Measurements from ENCODE around the gene DZIP1. TPM values are rescaled to one million over a fixed set of nuclear protein-coding genes. Genes with fewer than 3 reads are reported as not detected.

The DZIP1 gene
- total and polyA plus RNA-seq, 2 of the 13 experiments (the other 11 are each of a cell fraction or from before 2014, with no cell fraction given) = 11.0 to 36.7 TPM

DNA sequence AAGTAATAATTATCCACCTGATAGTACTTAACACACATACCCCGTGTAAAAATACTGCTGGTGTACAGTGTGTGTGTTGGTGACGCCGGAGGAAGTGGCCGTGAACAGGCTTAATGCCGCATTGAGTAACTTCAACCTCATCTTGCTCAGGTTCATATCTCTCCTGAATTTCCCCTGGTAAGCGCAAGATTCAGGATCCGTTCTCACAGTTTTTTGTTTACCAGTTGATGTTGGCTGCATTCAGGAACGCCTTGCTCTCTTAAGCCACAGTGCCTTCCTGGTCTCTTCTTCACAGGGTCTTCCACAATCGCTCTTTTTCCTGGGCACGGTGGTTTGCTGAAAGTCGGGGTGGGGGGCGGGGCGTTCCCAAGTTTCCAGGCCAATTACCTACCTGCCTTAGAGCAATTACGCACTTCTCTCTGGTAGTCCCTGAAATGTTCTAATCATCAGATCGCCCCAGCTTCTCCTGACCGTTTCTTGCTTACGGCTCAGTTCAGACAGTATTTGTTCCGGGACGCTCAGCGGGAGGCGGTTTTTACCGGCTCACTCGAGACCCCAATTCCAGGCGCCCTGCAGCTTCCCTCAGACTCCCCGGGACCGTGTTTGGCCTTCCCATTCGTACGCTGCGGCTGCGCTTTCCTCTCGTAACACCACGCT is 31.7 kb upstream of the DZIP1 start (continued):
- TF ChIP-seq ZNF296 (CRISPR knock-in tag; conservative IDR thresholded peaks at IDR 0.05) (0 out of 2 replicates have a peak, but pooled peaks have one; percentile 41), PHF20 (CRISPR knock-in tag; IDR thresholded peaks at IDR 0.05) (peak; percentile 46; the same call in 1 of the 2 replicates), ZNF34 (CRISPR knock-in tag; IDR thresholded peaks at IDR 0.05; ENCODE audit: borderline replicate concordance) (no peak), ZSCAN21 (CRISPR knock-in tag; IDR thresholded peaks at IDR 0.05; ENCODE audit: borderline replicate concordance) (no peak), ZNF33A (CRISPR knock-in tag; IDR thresholded peaks at IDR 0.05; ENCODE audit: borderline replicate concordance) (no peak), HOXD1 (CRISPR knock-in tag; IDR thresholded peaks at IDR 0.05) (no peak), ASH2L (IDR thresholded peaks at IDR 0.05; ENCODE audit: insufficient read length, low read depth, low read length) (peak; percentile 74), ZNF720 (CRISPR knock-in tag; IDR thresholded peaks at IDR 0.05) (no peak), STAG1 (CRISPR knock-in tag; IDR thresholded peaks at IDR 0.05) (no peak), TBL1XR1 (IDR thresholded peaks at IDR 0.05; ENCODE audit: borderline replicate concordance, low read length, partially characterized antibody) (no peak), HMGA1 (CRISPR knock-in tag; conservative IDR thresholded peaks at IDR 0.05) (no peak), MAF1 (CRISPR knock-in tag; IDR thresholded peaks at IDR 0.05; ENCODE audit: borderline replicate concordance) (0 out of 2 replicates have a peak, but pooled peaks have one; percentile 8), ZBTB20 (CRISPR knock-in tag; IDR thresholded peaks at IDR 0.05; ENCODE audit: borderline replicate concordance, low read depth) (no peak), STAT5B (CRISPR knock-in tag; IDR thresholded peaks at IDR 0.05) (no peak), ZNF577 (CRISPR knock-in tag; IDR thresholded peaks at IDR 0.05; ENCODE audit: borderline replicate concordance, low read depth) (no peak)
- TF ChIP-seq, protein P1, sequence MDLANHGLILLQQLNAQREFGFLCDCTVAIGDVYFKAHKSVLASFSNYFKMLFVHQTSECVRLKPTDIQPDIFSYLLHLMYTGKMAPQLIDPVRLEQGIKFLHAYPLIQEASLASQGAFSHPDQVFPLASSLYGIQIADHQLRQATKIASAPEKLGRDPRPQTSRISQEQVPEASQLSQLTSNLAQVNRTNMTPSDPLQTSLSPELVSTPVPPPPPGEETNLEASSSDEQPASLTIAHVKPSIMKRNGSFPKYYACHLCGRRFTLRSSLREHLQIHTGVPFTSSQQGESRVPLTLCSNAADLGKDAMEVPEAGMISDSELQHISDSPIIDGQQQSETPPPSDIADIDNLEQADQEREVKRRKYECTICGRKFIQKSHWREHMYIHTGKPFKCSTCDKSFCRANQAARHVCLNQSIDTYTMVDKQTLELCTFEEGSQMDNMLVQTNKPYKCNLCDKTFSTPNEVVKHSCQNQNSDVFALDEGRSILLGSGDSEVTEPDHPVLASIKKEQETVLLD (CRISPR knock-in tag; IDR thresholded peaks at IDR 0.05; ENCODE audit: low read depth) = no peak
- TF ChIP-seq, protein P2, sequence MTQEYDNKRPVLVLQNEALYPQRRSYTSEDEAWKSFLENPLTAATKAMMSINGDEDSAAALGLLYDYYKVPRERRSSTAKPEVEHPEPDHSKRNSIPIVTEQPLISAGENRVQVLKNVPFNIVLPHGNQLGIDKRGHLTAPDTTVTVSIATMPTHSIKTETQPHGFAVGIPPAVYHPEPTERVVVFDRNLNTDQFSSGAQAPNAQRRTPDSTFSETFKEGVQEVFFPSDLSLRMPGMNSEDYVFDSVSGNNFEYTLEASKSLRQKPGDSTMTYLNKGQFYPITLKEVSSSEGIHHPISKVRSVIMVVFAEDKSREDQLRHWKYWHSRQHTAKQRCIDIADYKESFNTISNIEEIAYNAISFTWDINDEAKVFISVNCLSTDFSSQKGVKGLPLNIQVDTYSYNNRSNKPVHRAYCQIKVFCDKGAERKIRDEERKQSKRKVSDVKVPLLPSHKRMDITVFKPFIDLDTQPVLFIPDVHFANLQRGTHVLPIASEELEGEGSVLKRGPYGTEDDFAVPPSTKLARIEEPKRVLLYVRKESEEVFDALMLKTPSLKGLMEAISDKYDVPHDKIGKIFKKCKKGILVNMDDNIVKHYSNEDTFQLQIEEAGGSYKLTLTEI (CRISPR knock-in tag; conservative IDR thresholded peaks at IDR 0.05) = no peak
- TF ChIP-seq, protein P3, sequence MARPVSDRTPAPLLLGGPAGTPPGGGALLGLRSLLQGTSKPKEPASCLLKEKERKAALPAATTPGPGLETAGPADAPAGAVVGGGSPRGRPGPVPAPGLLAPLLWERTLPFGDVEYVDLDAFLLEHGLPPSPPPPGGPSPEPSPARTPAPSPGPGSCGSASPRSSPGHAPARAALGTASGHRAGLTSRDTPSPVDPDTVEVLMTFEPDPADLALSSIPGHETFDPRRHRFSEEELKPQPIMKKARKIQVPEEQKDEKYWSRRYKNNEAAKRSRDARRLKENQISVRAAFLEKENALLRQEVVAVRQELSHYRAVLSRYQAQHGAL (CRISPR knock-in tag; IDR thresholded peaks at IDR 0.05; ENCODE audit: not compliant biosample characterization) = peak; percentile 12
- TF ChIP-seq, protein P4, sequence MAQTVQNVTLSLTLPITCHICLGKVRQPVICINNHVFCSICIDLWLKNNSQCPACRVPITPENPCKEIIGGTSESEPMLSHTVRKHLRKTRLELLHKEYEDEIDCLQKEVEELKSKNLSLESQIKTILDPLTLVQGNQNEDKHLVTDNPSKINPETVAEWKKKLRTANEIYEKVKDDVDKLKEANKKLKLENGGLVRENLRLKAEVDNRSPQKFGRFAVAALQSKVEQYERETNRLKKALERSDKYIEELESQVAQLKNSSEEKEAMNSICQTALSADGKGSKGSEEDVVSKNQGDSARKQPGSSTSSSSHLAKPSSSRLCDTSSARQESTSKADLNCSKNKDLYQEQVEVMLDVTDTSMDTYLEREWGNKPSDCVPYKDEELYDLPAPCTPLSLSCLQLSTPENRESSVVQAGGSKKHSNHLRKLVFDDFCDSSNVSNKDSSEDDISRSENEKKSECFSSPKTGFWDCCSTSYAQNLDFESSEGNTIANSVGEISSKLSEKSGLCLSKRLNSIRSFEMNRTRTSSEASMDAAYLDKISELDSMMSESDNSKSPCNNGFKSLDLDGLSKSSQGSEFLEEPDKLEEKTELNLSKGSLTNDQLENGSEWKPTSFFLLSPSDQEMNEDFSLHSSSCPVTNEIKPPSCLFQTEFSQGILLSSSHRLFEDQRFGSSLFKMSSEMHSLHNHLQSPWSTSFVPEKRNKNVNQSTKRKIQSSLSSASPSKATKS (CRISPR knock-in tag; IDR thresholded peaks at IDR 0.05) = no peak
- TF ChIP-seq, protein P5, sequence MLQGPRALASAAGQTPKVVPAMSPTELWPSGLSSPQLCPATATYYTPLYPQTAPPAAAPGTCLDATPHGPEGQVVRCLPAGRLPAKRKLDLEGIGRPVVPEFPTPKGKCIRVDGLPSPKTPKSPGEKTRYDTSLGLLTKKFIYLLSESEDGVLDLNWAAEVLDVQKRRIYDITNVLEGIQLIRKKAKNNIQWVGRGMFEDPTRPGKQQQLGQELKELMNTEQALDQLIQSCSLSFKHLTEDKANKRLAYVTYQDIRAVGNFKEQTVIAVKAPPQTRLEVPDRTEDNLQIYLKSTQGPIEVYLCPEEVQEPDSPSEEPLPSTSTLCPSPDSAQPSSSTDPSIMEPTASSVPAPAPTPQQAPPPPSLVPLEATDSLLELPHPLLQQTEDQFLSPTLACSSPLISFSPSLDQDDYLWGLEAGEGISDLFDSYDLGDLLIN (CRISPR knock-in tag; IDR thresholded peaks at IDR 0.05; ENCODE audit: borderline replicate concordance) = no peak

All from HepG2 (cell line).